Measurements from ENCODE around the gene RTTN. TPM values are rescaled to one million over a fixed set of nuclear protein-coding genes. Genes with fewer than 3 reads are reported as not detected.

RTTN gene
- total RNA-seq, 1 donor from 2014 or later = 12.1 TPM

GRCh38 chr18:70024829-70025228 lies 180.7 kb downstream of the RTTN start:
- TF ChIP-seq, protein P1, sequence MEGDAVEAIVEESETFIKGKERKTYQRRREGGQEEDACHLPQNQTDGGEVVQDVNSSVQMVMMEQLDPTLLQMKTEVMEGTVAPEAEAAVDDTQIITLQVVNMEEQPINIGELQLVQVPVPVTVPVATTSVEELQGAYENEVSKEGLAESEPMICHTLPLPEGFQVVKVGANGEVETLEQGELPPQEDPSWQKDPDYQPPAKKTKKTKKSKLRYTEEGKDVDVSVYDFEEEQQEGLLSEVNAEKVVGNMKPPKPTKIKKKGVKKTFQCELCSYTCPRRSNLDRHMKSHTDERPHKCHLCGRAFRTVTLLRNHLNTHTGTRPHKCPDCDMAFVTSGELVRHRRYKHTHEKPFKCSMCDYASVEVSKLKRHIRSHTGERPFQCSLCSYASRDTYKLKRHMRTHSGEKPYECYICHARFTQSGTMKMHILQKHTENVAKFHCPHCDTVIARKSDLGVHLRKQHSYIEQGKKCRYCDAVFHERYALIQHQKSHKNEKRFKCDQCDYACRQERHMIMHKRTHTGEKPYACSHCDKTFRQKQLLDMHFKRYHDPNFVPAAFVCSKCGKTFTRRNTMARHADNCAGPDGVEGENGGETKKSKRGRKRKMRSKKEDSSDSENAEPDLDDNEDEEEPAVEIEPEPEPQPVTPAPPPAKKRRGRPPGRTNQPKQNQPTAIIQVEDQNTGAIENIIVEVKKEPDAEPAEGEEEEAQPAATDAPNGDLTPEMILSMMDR (conservative IDR thresholded peaks at IDR 0.05; ENCODE audit: low read depth, low read length) = no peak
- no peak overlapping the region for H3K4me3 ChIP-seq (ENCODE audit: low read depth, low read length)
- no peak for DNase-seq (ENCODE audit: low read depth)

- H3K4me3 ChIP-seq (ENCODE audit: low read depth, low read length) = no peak overlapping the region
- TF ChIP-seq, protein P1 (conservative IDR thresholded peaks at IDR 0.05; ENCODE audit: low read depth, low read length) = no peak
- no peak for DNase-seq (ENCODE audit: low read depth)
Measured at GRCh38 chr18:70024093-70024492, 181.4 kb downstream of the RTTN start.

- TF ChIP-seq, protein P1 (conservative IDR thresholded peaks at IDR 0.05; ENCODE audit: low read depth, low read length) = no peak
- no peak for DNase-seq (ENCODE audit: low read depth)
Measured at GRCh38 chr18:70022636-70023035, 182.9 kb downstream of the RTTN start.

GRCh38 chr18:70021498-70021897 lies 184.0 kb downstream of the RTTN start:
- TF ChIP-seq, protein P1 (conservative IDR thresholded peaks at IDR 0.05; ENCODE audit: low read depth, low read length) = no peak
- no peak overlapping the region for H3K4me3 ChIP-seq (ENCODE audit: low read depth, low read length)
- DNase-seq (ENCODE audit: low read depth) = no peak

More at GRCh38 chr18:70022636-70023035, 182.9 kb downstream of the RTTN start:
- H3K4me3 ChIP-seq (ENCODE audit: low read depth, low read length) = no peak overlapping the region

DNA sequence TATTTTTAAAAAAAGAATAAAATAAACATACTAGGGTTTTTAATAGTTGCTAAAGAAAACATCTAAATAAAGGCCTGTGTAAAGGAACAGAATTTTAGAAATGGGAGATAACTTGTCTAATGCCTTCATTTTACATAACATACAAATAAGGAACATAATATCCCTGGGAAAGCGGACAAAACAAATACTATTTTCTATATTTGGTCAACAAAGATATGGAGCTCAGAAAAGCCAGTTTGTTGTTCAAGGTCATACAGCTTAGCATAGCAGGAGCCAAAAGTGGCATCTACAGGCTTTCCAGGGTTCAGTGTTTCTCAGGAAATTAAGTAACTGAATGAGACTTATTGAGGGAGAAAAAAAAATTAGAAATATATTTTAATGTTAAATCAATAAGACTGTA lies 184.4 kb downstream of the RTTN start:
- DNase-seq (ENCODE audit: low read depth) = no peak
- TF ChIP-seq, protein P1 (conservative IDR thresholded peaks at IDR 0.05; ENCODE audit: low read depth, low read length) = no peak
- H3K4me3 ChIP-seq (ENCODE audit: low read depth, low read length) = no peak overlapping the region

DNA sequence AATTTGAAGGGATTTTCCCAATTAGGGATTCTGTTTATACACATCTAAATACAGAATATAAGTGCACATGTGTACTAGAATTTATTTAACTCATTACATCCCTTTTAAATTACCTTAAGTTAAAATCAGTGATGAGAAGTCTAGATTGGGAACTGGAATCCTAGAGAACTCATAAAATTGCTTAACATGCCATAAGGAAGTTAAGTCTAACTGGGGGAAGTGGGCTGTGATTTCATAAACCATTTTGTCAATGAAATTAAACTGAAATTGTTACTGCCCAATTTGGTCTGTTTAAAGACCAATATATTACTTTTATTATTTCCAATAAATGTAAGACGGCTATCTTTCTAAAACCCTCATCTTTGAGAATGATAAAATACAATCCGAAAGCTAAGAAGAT lies 185.5 kb downstream of the RTTN start:
- DNase-seq (ENCODE audit: low read depth) = no peak
- H3K4me3 ChIP-seq (ENCODE audit: low read depth, low read length) = no peak overlapping the region
- TF ChIP-seq, protein P1 (conservative IDR thresholded peaks at IDR 0.05; ENCODE audit: low read depth, low read length) = no peak

DNA sequence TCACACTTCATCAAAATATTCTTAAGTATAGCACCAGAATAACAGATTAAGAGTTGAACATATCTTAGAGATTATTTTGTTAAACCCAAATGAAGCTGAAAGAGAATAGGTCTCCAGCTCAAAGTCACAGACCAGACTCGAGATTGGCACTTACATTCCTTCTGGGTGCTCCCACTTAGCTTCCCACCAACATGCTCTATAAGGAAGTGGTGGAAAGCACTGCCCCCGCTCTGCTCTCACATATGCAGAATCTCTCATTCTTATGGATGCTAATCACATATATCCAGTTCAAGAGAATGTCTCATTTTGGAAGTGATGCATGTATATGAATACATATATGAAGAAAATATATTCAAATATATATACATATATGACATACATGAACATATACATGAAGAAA lies 186.4 kb downstream of the RTTN start:
- DNase-seq (ENCODE audit: low read depth) = no peak
- TF ChIP-seq, protein P1 (conservative IDR thresholded peaks at IDR 0.05; ENCODE audit: low read depth, low read length) = no peak
- H3K4me3 ChIP-seq (ENCODE audit: low read depth, low read length) = no peak overlapping the region

Data from epithelial cell of proximal tubule (primary cell).